Left hindlimb (tissue), 1 donor: ENCODE measurements around the gene PTPN23.
"Not testable (repeated sequence)": the region's sequence is repeated elsewhere in the genome, so short reads cannot be mapped to it uniquely, and the experiment has no call there.

Source experiments
- DNase-seq: peaks from one replicate; pipeline ENCODE4 v3.0.0-alpha.2; 2018

Gene PTPN23

GRCh38 chr3:47456984-47457383 is 76.2 kb downstream of the PTPN23 start:
- DNase-seq = no peak

DNA sequence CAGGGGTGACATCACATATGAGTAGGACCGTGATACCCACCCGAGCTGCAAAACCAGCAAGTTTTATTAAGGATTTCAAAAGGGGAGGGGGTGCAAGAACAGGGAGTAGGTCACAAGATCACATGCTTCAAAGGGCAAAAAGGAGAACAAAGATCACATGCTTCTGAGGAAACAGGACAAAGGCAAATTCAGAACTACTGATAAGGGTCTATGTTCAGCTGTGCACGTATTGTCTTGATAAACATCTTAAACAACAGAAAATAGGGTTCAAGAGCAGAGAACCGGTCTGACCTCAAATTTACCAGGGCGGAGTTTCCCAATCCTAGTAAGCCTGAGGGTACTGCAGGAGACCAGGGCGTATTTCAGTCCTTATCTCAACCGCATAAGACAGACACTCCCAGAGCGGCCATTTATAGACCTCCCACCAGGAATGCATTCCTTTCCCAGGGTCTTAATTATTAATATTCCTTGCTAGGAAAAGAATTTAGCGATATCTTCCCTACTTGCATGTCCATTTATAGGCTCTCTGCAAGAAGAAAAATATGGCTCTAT is 78.8 kb downstream of the PTPN23 start:
- not testable (repeated sequence) for DNase-seq
